Effector CD4-positive, alpha-beta T cell (primary cell): ENCODE data around the gene MAPK6.

Experiments used
- DNase-seq: peaks from one replicate; pipeline ENCODE4 v3.0.0-alpha.2; 2020

The MAPK6 gene

DNA sequence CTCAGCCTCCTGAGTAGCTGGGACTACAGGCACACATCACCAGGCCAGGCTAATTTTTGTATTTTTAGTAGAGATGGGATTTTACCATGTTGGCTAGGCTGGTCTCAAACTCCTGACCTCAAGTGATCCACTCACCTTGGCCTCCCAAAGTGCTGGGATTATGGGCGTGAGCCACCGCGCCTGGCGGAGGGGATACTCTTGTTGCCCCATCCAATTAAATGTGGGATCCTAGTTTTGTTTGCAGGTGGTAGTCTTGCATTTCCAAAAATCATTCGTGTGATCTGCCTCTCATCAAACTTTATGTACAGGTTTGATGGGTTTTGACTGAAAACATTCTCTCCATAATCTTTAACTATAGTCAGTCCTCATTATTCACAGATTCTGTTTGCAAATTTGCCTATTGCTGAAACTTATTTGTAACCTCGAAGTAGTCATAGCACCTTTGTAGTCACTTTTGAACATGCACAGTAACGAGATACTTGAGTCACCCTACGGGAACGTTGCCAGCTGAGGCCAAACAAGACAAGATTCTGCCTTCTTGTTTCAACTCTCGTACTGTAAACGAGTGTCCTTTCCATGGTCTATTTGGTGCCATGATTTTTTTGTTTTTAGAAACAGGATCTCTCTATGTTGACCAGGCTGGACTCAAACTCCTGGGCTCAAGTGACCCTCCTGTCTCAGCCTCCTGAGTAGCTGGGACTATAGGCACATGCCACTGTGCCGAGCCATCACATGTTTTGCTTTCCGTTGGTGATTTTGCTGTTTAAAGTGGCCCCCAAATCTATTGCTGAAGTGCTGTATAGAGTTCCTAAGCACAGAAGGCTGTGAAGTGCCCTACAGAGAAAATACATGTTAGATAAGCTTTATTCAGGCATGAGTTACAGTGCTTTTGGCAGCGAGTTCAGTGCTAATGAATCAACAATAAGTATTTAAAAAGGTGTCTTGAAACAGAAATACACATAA lies 8.1 kb upstream of the MAPK6 start:
- DNase-seq: no peak

DNA sequence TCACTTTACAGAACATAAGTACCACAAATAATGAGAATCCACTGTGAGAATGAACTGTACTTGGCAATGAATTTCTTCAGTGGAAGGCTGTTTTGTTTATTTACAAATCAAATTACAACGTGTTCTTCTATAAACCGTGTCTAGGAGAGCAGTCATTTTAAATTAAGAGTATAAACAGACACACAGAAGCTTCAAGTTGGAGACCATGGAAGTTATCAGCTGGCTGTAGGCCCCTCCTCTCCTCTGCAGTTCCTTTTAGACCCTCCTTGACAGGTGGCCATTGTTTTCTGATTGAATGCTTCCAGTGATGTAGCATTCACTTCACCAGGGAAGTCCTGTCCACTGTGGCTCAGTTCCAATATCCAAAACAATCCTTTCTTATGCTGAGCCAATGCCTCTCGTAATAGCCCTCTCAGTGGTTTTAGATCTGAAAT lies 7.3 kb upstream of the MAPK6 start:
- DNase-seq: no peak

DNA sequence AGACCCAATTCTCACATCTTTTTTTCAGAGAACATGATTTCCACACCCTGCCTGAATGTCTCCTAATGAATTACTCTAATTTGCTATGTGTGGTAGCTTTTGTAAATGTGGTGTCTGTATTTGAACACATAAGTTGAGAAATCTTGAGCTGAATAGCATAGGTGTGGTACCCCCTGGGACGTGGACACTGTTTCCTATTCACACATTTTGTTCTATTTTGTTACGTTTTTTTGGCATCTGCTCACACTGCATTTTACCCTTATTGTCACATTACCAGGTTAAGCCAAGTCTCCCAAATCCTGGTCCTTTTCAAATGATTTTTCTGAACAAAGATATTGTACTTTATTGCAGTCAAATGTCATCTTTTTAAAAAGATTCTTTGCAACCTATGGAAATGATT lies 6.8 kb upstream of the MAPK6 start:
- no peak for DNase-seq

DNA sequence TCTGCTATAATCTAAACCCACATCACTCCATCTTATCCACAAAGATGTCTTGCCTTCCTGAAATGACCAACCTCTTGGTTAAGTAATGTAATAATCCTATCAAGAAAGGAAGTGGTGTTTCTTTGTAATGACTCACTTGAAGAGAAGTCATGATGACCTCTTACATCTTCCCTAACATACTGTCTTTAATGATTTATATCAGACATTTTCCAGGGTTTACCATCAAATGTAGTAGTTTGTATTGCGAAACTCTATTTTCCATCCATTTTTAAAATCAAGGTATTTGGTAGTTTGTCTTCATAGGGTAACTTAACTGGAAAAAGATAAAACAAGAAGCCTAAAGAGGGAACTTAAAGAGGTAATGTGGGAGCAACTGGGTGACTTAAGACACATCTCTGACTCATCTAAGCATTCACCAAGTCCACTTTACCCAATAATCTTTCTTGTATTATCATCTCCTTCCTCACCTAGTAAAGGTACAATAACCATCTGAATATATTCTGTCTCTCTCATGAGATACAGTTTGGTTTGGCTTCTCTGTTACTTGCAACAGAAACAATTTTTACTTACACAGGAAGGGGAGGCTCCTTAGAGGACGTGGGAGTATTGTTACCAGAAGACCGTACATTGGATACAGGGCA lies 5.7 kb upstream of the MAPK6 start:
- DNase-seq: no peak

DNA sequence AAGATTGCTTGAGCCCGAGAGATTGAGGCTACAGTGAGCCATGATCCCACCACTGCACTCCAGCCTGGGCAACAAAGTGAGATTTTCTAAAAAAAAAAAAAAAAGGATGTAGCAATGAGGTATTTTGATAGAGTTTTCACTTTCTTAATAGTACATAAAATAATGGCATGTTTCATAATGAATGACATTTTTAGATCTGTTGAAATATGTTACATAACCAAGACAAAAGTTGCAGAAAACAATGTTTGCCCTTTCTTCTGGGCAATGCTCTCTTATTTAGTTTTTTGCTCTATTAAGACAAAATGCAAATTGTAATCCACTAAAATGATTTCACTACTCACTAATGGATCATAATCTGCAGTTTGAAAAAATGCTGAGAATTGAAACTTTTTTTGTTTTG lies 4.4 kb upstream of the MAPK6 start:
- no peak for DNase-seq

DNA sequence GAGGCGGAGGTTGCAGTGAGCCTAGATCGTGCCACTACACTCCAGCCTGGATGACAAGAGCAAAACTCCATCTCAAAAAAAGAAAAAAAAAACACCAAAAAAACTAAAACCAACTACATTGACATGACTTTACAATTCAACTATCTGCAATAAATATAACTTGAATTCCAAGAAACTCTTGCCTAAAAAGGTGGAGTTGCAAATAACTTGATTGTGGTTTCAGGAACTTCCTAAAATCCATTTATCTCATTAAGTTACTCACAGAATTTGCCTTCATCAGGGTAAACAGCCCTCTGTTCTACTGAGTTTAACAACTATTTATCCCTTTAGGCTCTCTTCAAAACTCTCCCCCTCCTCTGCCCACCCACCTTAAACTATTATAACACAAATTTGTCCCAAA lies 2.7 kb upstream of the MAPK6 start:
- DNase-seq: no peak

DNA sequence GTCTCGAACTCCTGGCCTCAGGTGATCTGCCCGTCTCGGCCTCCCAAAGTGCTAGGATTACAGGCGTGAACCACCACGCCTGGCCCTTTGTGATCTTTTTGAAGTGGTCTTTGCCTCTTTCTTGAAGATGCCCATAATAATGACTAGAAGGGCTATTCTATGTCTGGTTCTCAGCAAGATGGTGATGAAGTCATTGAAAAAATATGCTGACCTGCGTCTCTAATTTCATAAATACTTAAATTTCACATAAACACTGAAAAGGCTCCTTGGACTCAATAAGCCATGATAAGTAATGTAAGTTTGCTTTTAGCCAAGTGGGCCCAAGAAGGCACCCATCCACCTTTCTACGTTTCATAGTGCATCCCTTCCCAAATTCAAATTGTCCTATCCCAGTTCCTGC lies 775 bp upstream of the MAPK6 start:
- DNase-seq: no peak

DNA sequence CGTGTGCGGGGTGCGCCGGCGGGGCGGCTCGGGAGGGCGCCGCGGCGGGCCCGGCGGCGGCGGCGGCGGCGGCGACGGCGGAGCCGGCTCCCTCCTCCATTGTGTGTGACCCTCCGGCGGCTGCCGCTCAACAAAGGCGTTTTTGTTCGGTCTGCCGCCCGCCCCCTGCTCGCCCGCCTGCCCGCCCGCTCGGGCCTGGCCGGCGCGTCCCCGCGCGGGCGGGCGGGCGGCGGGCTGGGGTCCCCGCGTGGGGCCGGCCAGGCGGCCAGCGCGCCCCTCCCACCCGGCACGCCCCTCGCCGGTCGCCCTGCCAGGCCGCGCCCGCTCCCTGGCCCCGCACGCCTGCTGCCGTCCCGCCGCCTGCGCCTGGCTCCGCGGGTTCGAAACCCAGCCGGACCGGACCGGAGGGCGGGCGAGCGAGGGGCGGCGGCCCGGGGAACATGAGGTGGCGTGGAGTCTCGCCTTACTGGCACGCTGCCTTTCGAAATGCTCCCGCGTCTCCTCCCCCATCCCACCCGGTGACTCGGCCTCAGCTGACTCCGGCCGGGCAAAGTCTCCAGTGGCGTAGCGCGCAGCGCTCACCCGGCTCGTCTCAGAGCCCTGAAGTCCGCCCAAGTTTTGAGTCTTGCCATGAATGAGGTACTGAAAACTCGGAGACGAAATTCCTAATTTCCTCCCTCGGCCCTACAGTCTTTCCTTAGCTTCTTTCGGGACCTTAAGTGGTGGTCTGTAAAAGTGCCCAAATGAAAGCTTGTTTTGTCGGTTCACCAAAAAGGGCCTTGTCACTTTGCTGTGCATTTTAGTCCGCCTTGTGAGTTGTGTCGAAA lies 588 bp downstream of the MAPK6 start:
- peak; percentile 48 for DNase-seq

DNA sequence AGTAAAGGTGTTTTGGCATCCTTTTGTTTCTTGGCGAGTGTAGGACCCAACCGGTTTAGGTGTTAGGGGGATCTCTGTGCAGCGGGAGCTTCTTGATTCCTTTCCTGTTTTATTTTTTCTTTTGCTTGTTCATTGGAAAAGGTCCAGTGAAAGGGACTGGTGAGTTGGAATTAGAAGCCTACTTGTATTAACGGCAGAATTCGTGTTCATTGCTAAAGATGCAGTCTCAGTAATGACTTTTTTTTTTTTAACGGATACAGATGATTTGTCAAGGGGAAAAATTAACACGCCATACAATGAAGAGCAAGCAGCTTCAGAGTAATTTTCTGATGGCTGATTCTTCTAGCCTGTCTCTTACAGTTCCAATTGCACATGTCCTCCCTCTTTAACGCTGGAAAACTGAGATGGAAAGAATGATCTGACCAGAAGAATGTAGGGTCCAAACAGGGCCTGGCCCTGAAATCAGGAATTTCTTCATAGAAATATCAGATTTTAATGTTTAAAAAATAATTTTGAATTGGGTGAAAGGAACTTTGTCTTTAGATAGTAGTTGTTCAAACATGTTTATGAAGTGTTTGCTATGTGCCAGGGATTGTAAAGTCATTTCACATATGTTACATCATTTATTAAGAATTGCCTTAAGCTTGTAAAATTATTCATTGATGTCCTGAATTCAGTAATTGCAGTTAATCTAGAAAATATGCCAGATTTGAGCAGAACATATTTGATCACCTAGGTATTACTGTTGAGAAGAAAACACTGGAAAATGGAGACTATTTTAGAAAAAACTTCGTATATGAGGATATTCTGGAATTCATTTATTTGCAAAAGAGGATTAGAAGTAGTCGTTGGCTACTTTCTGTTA lies 1.4 kb downstream of the MAPK6 start:
- DNase-seq: no peak

DNA sequence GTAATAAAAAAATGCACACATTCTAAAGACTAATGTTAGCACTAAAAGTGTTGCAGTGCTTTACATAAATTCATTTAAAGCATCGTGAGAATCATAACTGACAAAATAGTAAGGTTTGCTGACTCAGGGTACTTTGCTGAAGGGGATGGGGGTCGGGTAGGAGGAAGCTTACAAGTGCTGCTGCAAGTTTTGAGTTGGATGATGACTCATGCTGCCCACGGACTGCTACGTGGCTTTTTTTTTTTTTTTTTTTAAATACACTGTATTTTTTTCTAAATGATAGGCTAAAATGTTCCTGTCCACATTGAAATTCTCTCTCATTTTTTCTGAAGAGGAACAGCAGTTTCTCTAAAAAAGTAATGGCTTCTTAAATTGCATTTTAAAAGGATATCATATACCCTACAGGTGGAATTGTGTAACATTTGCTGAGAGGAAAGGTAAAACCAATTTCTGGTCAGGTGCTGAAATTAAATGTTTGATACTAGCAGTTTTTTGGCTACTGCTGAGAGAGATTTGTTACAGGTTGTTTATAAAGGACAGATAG lies 2.2 kb downstream of the MAPK6 start:
- peak; percentile 52 for DNase-seq

DNA sequence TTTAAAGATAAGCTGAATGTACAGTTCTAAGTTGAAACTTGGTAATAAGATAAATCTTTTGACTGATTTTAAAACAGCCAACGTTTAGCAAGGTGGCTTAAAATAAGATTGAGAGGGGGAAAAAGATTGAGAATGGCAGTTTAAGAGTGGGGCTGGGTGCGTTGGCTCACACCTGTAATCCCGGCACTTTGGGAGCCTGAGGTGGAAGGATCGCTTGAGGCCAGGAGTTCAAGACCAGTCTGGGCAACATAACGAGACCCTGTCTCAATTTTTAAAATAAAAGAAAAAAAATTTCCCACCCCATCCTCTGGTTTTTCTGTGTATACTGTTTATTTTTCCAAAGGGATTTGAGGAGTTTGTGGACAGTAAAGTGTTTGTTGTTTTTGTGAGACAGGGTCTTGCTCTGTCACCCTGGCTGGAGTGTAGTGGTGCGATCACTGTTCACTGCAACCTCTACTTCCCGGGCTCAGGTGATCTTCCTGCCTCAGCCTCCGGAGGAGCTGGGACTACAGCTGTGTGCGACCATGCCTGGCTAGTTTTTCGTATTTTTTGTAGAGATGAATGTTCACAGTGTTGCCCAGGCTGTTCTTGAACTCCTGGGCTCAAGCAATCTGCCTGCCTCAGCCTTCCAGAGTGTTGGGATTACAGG lies 3.0 kb downstream of the MAPK6 start:
- DNase-seq: no peak

DNA sequence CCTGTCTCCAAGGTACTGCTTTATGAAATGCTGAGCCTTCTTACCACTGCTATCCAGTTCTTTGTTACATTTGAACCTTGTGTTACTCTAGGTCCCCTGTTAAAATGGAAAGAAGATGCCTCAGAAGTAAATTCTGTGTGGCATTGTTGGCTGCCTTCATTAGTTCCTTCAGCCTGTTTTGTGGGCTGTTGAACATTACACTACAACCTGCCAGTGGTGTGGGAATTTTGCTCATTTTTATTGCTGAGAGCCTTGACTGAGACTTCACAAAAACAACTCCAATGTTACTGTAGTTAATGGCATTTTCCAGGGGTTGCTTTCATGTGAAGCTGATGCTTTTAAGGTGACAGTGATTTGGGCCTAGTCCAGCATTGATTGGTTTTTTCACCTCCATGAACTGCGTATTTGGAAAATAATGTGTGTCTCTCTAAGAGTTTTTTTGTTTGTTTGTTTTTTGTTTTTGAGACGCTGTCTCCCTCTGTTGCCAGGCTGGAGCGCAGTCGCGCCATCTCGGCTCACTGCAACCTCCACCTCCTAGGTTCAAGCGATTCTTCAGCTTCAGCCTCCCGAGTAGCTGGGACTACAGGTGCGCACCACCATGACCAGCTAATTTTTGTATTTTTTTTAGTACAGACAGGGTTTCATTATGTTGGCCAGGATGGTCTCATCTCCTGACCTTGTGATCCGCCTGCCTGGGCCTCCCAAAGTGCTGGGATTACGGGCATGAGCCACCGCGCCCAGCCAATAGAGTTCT lies 4.3 kb downstream of the MAPK6 start:
- no peak for DNase-seq

DNA sequence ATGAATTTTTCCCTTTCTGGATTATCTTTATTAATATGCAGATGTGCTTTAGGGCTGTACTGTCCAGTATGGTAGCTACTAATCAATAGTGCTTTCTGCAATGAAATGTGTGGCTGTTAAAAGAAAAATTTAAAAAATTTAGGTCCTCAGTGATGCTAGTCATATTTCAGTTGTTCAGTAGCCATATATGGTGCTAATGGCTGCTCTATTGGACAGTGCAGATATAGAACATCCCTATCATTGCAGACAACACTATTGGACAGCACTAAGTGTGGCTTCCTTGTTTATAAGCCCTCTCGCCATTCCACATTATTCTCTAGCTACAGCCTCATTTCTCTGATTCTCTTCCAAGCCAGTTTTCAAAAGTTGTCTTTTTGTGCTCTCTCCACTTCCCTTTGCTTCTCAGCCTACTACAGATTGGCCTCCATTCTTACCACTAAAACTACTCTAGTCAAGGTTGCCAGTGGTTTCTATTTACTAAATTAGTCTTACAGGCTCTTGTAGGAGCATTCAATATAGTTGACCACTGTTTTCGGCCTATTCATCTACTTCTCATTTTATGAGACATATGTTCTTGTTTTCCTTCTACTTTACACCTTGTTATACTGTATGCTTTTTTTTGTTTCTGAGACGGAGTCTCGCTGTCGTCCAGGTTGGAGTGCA lies 9.5 kb downstream of the MAPK6 start:
- DNase-seq: no peak

DNA sequence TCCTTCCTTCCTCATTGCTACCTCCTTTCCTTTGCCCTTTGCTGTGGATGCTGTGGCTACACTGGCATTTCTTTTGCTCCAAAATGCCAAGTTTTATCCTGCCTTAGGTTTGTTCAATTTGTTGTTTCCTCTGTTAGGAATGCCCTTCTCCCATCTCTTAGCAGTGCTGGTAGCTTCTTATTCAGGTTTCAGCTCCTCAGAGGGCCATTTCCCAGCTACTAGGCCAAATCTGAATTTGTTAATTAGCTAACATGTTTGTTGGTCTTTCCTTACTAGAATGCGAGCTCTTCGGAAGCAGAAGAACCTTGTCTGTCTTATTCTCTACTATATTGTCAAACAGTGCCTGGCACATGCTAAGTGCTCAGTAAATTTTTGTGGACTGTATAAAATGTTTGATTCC lies 11.0 kb downstream of the MAPK6 start:
- DNase-seq: no peak

DNA sequence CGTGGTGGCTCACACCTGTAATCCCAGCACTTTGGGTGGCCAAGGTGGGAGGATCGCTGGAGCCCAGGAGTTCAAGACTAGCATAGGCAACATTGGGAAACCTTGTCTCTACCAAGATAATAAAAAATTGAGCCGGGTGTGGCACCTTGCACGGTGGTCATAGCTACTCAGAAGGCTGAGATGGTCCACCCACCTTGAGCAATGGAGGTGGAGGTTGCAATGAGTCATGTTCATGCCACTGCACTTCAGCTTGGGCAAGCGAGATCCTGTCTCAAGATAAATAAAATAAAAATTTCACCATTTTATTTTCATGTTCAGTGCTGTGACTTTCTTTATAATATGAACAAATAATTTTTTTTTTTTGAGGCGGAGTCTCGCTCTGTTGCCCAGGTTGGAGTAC lies 12.5 kb downstream of the MAPK6 start:
- no peak for DNase-seq

DNA sequence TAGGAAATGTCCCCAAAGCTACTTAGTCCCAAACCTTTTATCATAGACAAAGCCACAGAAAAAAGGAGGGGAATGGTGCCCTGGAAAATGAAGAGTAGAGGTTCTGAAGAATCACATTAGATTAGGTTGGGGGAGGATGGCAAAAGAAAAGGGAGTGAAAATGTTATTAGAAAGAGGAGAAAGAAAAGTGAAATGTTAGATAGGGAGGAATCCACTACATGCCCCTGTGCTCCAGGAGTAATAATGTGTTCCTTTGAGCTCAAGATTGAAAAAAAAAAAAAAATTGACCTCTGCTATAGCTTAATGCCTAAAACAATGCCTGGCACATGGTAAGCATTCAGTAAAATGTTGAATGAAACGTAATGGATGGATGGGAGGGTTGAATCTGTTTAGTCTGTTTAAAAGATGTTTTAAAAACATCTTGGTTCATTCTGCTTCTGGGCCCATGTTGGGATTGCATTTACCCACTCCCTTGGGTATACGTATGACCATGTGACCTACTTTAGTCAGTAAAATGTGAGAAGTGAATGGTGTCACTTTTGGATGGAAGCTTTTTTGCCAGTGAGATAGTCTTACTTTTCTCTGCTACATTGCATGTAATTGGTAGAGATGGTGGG lies 19.0 kb downstream of the MAPK6 start:
- no peak for DNase-seq

DNA sequence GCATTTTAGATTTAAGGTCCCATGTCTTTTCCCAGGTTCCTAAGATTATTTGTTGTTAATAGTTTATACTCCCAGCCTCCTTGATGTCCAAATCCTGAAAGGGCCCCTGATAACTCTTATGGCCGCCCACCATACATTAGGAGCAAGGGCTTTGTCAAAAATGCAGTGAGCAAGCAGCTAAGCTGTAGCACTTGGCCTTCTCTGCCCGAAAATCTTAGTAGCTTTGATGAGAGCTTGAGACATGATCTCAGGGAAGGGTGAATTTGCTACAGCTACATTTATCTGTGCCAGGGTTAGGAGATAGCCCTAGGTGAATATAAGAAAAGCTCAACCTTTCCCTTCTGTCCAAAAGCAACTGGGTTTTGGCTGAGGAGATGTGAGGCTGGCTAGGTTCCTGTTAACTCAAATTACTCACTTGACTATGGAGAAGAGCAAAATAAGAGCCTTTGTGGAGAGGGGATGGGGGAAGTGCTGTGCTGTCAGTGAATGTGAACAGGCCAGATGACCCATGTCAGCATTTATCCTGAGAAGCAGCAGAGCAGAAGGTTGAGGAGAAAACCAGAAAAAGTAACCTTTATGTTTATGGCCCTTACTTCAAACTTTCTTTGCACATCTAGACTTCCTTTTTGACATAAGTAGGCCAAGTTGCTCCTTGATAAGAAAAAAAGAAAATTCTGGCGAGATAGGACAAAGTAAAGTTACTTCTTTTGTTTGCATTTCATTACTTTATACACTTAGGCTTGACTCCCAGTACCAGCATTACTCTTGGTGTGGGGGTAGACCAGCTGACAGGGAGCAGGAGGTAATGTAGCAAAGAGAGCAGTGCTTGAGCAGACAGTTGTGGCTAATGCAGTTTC lies 21.1 kb downstream of the MAPK6 start:
- no peak for DNase-seq

DNA sequence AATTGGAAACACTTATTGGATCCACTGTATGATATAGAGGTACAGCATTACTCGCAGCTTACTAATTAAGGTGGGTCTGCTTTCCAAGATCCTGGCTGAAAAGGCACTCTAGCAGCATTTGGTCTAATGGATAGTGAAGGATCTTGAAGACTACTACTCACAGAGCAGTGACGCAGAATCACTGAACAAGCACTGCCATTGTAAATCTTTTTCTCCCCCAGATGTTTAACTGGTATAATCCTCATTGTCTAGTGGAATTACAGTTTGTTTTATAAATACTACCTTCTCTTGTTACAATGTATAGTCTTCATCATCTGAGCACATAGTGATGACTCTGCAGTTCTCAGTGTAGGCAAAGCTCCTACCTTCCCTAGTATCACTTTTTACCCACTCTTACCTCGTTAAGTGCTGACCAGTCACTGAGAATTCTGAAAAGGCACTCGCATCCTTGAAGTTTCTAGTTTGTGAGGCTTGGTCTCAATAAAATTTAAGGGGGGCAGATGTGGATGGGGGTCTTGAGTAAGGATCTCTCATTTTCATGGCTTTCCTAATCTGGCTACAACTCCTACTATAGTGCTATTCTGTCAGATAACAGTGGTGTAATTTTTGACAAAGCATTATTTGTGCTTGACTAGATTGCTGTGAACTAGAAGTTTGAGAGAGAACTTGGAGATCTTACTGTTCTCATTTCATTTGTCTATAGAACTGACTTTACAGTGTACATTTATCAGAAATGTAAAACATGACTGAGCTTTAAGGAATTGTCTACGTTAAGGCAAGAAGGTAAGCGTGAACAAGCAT lies 23.2 kb downstream of the MAPK6 start:
- no peak for DNase-seq
